Breast epithelium (tissue), 4 donors: ENCODE results near the gene MYBPC2. TPM values are rescaled to one million over a fixed set of nuclear protein-coding genes. Genes with fewer than 3 reads are reported as not detected.
"Not testable (repeated sequence)": the region's sequence is repeated elsewhere in the genome, so short reads cannot be mapped to it uniquely, and the experiment has no call there.

Source experiments
- DNase-seq, 2 donors: peaks; one replicate each; pipeline ENCODE4 v3.0.0-alpha.2; 2019; ENCODE audit warnings: low spot score in 2 of 2
- H3K27ac ChIP-seq, 2 donors: fragments of 200-600 bp; sonication (generic) in 1 of 2; one replicate each; pipeline ENCODE4 v1.5.1; 2016 to 2019; ENCODE audit warnings: mild to moderate bottlenecking in 1 of 2
- H3K27me3 ChIP-seq, 2 donors: fragments of 200-600 bp; sonication (generic) in 1 of 2; one replicate each; pipeline versions ENCODE4 v1.5.1 to v1.6.0; 2017 to 2019; ENCODE audit warnings: control low read depth in 1 of 2, mild to moderate bottlenecking in 1 of 2
- H3K36me3 ChIP-seq: fragments of 200-600 bp; one replicate; pipeline ENCODE4 v1.5.1; 2019
- H3K4me1 ChIP-seq, 2 donors: fragments of 200-600 bp; sonication (generic); one replicate each; pipeline ENCODE4 v1.5.1; 2016 to 2019; ENCODE audit warnings: control low read depth in 1 of 2
- H3K4me3 ChIP-seq, 3 donors: fragments of 200-600 bp; sonication (generic); 1 replicate in 2 of 3; 2 replicates in 1 of 3; pipeline ENCODE4 v1.5.1; 2016 to 2019; ENCODE audit warnings: mild to moderate bottlenecking in 3 of 3, moderate library complexity in 2 of 3
- H3K9me3 ChIP-seq, 2 donors: fragments of 200-600 bp; sonication (generic) in 1 of 2; one replicate each; pipeline ENCODE4 v1.5.1; 2016 to 2019; ENCODE audit warnings: control low read depth in 1 of 2
- CTCF ChIP-seq, 3 donors: fragments of 450-650 bp; IDR thresholded peaks; one replicate each; pipeline ENCODE4 v1.5.1; 2016 to 2017; ENCODE audit warnings: antibody characterized with exemption in 3 of 3, mild to moderate bottlenecking in 3 of 3, moderate library complexity in 3 of 3
- POLR2A ChIP-seq: fragments of 450-650 bp; IDR thresholded peaks from one replicate; pipeline ENCODE4 v1.6.1; 2016; ENCODE audit warnings: antibody characterized with exemption, mild to moderate bottlenecking, moderate library complexity
- POLR2AphosphoS5 ChIP-seq, 3 donors: sonication (generic); formaldehyde crosslinking; IDR thresholded peaks; one replicate each; pipeline ENCODE4 v1.6.1; 2017; ENCODE audit warnings: antibody characterized with exemption in 3 of 3
- intact Hi-C: fragments of 100-400 bp; cut with DNase I; formaldehyde crosslinking; loops from one replicate; pipeline ENCODE4 v1.15.1; 2023; ENCODE audit warnings: low total_unique reads
- total RNA-seq, 3 donors: library from RNA; depleted of rRNA; stranded (reverse); fragments of >200 nt; gene quantifications; one replicate each; pipeline ENCODE4 v1.1.0, GENCODE V29; 2016

The MYBPC2 gene
- total RNA-seq, 3 donors from 2014 or later, result under 0.01 TPM; not detected in 2

GRCh38 chr19:50435627-50436026 is 2.9 kb downstream of the MYBPC2 start:
- no peak for TF ChIP-seq POLR2A
- no peak for TF ChIP-seq POLR2AphosphoS5 (IDR thresholded peaks at IDR 0.05)
- TF ChIP-seq CTCF (IDR thresholded peaks at IDR 0.05), result no peak
- Histone ChIP-seq H3K4me3 (no peak overlapping the region), H3K4me1 (peaks cover 0 to 4% of the 10 kb centered on the region in 2 donors), H3K36me3 (no peaks in the 10 kb centered on the region), H3K27me3 (no peaks in the 10 kb centered on the region), H3K9me3 (no peaks in the 10 kb centered on the region), H3K27ac (no peak overlapping the region)
- intact Hi-C loops, result no loop called here
- no peak for DNase-seq

GRCh38 chr19:50437862-50438449 is 5.3 kb downstream of the MYBPC2 start:
- Histone ChIP-seq H3K27me3 (no peaks in the 10 kb centered on the region), H3K9me3 (no peaks in the 10 kb centered on the region), H3K36me3 (no peaks in the 10 kb centered on the region), H3K4me3 (no peak overlapping the region), H3K27ac (no peak overlapping the region), H3K4me1 (no peaks in the 10 kb centered on the region)
- no peak for TF ChIP-seq POLR2A
- no peak for TF ChIP-seq POLR2AphosphoS5 (IDR thresholded peaks at IDR 0.05)
- DNase-seq, result no peak
- intact Hi-C loops, result loop anchor here (2.0 kb wide), 1 partner anchor 21 kb away; no protein-coding TSS in a partner anchor

GRCh38 chr19:50439130-50439529 is 6.4 kb downstream of the MYBPC2 start:
- H3K4me3 ChIP-seq, DNase-seq, H3K36me3 ChIP-seq, H3K27ac ChIP-seq, H3K9me3 ChIP-seq, H3K4me1 ChIP-seq, H3K27me3 ChIP-seq: not testable (repeated sequence)
- intact Hi-C loops, result loop anchor here (2.0 kb wide), 1 partner anchor 22 kb away; no protein-coding TSS in a partner anchor

- no peaks in the 10 kb centered on the region for H3K9me3 ChIP-seq
- intact Hi-C loops, result no loop called here
- H3K4me3 ChIP-seq, result no peak overlapping the region
- no peaks in the 10 kb centered on the region for H3K4me1 ChIP-seq
- H3K27ac ChIP-seq, result no peak overlapping the region
- no peak for DNase-seq
- no peak for TF ChIP-seq POLR2AphosphoS5 (IDR thresholded peaks at IDR 0.05)
- no peak for TF ChIP-seq POLR2A
- TF ChIP-seq CTCF (IDR thresholded peaks at IDR 0.05), result no peak
- no peaks in the 10 kb centered on the region for H3K27me3 ChIP-seq
- no peaks in the 10 kb centered on the region for H3K36me3 ChIP-seq
Measured at GRCh38 chr19:50444059-50444458, 11.4 kb downstream of the MYBPC2 start.

GRCh38 chr19:50447053-50447452 is 14.4 kb downstream of the MYBPC2 start:
- H3K9me3 ChIP-seq, result no peaks in the 10 kb centered on the region
- intact Hi-C loops, result no loop called here
- H3K27ac ChIP-seq, result no peak overlapping the region
- TF ChIP-seq POLR2AphosphoS5 (IDR thresholded peaks at IDR 0.05) (no peak), CTCF (IDR thresholded peaks at IDR 0.05) (no peak), POLR2A (no peak)
- H3K4me1 ChIP-seq, result no peaks in the 10 kb centered on the region
- H3K4me3 ChIP-seq, result no peak overlapping the region
- DNase-seq, result no peak
- H3K36me3 ChIP-seq, result no peaks in the 10 kb centered on the region
- peaks cover 0 to 13% of the 10 kb centered on the region in 2 donors for H3K27me3 ChIP-seq

- H3K27me3 ChIP-seq, result peaks cover 0 to 13% of the 10 kb centered on the region in 2 donors
- DNase-seq, result no peak
- H3K9me3 ChIP-seq, result no peaks in the 10 kb centered on the region
- intact Hi-C loops, result no loop called here
- TF ChIP-seq CTCF (IDR thresholded peaks at IDR 0.05) (no peak), POLR2A (no peak), POLR2AphosphoS5 (IDR thresholded peaks at IDR 0.05) (no peak)
- H3K27ac ChIP-seq, result no peak overlapping the region
- H3K4me3 ChIP-seq, result no peak overlapping the region
- H3K36me3 ChIP-seq, result no peaks in the 10 kb centered on the region
- H3K4me1 ChIP-seq, result no peaks in the 10 kb centered on the region
Measured at GRCh38 chr19:50447750-50448149, 15.1 kb downstream of the MYBPC2 start.
